K562 (cell line): ENCODE measurements around the gene ZNHIT6. TPM values are rescaled to one million over a fixed set of nuclear protein-coding genes. Genes with fewer than 3 reads are reported as not detected.
A peak's percentile ranks its signal among the peaks of the same experiment; 100 is the strongest.

Experiments
- ATAC-seq: fragments of 200-7000 bp; cut with Tn5 transposase; 3 replicates; pipeline ENCODE4 v1.9.1; 2020; ENCODE audit warnings: moderate library complexity
- BruUV-seq: library from RNA; stranded (reverse); fragments of 400-500 nt; replicated peaks from 2 replicates; lab custom pipeline; 2021; lab: Mats Ljungman, UMichigan
- CTCF ChIA-PET: fragments of 300-600 bp; formaldehyde crosslinking; extraction: SDS; loops from one replicate; lab custom pipeline; 2021; ENCODE audit warnings: low intra/inter-chr PET ratio; lab: Yijun Ruan, JAX
- POLR2A ChIA-PET: fragments of 300-600, 350-650 bp; sonication (Branson Sonifier 250); formaldehyde crosslinking; extraction: SDS; loops from one replicate; lab custom pipeline; 2021; ENCODE audit warnings: antibody characterized with exemption, inconsistent platforms; lab: Yijun Ruan, JAX
- DNase-seq, 4 experiments: peaks; one replicate each; pipeline versions ENCODE4 v3.0.0 to v3.0.0-alpha.2; 2011 to 2018; ENCODE audit warnings: low spot score in 3 of 4, mixed read lengths in 3 of 4; ENCODE audit errors: extremely low read depth in 1 of 4
- FAIRE-seq: peaks from 2 replicates; lab custom pipeline; 2011; peaks lifted over from hg19 to GRCh38; lab: Jason Lieb, UNC
- H2AFZ ChIP-seq: 2 replicates; pipeline ENCODE4 v1.6.0; 2011; ENCODE audit warnings: low read depth, low read length, control low read depth, inconsistent platforms
- H3K27ac ChIP-seq: fragments of 200-600 bp; 3 replicates; pipeline ENCODE4 v1.8.0; 2011; ENCODE audit warnings: low read depth, mild to moderate bottlenecking, control low read depth, inconsistent platforms, low read length, moderate library complexity, mixed read lengths; ENCODE audit errors: extremely low read depth
- H3K27me3 ChIP-seq, 2 experiments: fragments of 300-600 bp in 1 of 2; 2 replicates in 1 of 2; 3 replicates in 1 of 2; pipeline versions ENCODE4 v1.6.0 to v1.8.0; 2011; ENCODE audit warnings: inconsistent platforms in 2 of 2, low read length in 2 of 2, mild to moderate bottlenecking in 1 of 2, mixed read lengths in 1 of 2, moderate library complexity in 1 of 2; ENCODE audit not compliant: control insufficient read depth in 2 of 2, insufficient read depth in 2 of 2
- H3K36me3 ChIP-seq: fragments of 300-600 bp; 3 replicates; pipeline ENCODE4 v1.8.0; 2011; ENCODE audit warnings: mild to moderate bottlenecking, low read length, inconsistent platforms; ENCODE audit not compliant: control insufficient read depth, insufficient read depth
- H3K4me1 ChIP-seq, 2 experiments: fragments of 200-600 bp in 1 of 2; replicated peaks in 1 of 2; 2 replicates in 1 of 2; 3 replicates in 1 of 2; pipeline versions ENCODE4 v1.5.1 to v1.8.0; 2011; ENCODE audit warnings: inconsistent platforms in 2 of 2, low read length in 2 of 2, mild to moderate bottlenecking in 1 of 2, mixed read lengths in 1 of 2, moderate library complexity in 1 of 2; ENCODE audit not compliant: control insufficient read depth in 2 of 2, insufficient read depth in 2 of 2
- H3K4me2 ChIP-seq: 2 replicates; pipeline ENCODE4 v1.6.1; 2011; ENCODE audit warnings: low read length, control low read depth, inconsistent platforms, mixed read lengths; ENCODE audit not compliant: insufficient read depth
- H3K4me3 ChIP-seq: fragments of 200-600 bp; sonication (generic), shearing (Covaris generic); 2 replicates; pipeline ENCODE4 v1.5.1; 2016; ENCODE audit warnings: control low read depth, inconsistent platforms
- H3K79me2 ChIP-seq: fragments of 200-600 bp; 3 replicates; pipeline ENCODE4 v1.8.0; 2011; ENCODE audit warnings: low read length, inconsistent platforms; ENCODE audit not compliant: control insufficient read depth, insufficient read depth
- H3K9ac ChIP-seq, 2 experiments: 2 replicates each; pipeline versions ENCODE4 v1.6.0 to v1.6.1; 2011; ENCODE audit warnings: low read depth in 2 of 2, low read length in 2 of 2, control low read depth in 1 of 2, inconsistent platforms in 1 of 2, mild to moderate bottlenecking in 1 of 2, mixed read lengths in 1 of 2; ENCODE audit not compliant: insufficient read depth in 1 of 2
- H3K9me1 ChIP-seq: one replicate; pipeline ENCODE4 v1.6.0; 2011; ENCODE audit warnings: inconsistent platforms, mild to moderate bottlenecking, low read length, moderate library complexity; ENCODE audit not compliant: control insufficient read depth, insufficient read depth
- H3K9me3 ChIP-seq: replicated peaks from 2 replicates; pipeline ENCODE4 v1.5.1; 2011; ENCODE audit warnings: low read depth, low read length, inconsistent platforms; ENCODE audit not compliant: control insufficient read depth, insufficient read depth
- H4K20me1 ChIP-seq: replicated peaks from 2 replicates; pipeline ENCODE4 v1.6.1; 2011; ENCODE audit warnings: low read length, inconsistent platforms, mixed read lengths; ENCODE audit not compliant: control insufficient read depth, insufficient read depth
- C11orf30 ChIP-seq: fragments of 450-650 bp; IDR thresholded peaks from 2 replicates; pipeline ENCODE4 v1.6.1; 2016; ENCODE audit warnings: low read depth, mild to moderate bottlenecking
- MAFG ChIP-seq: fragments of 450-650 bp; conservative IDR thresholded peaks from 2 replicates; pipeline ENCODE4 v1.6.1; 2016; ENCODE audit warnings: missing genetic modification characterization, missing compliant biosample characterization
- PHTF2 ChIP-seq: fragments of 250-450 bp; sonication (Bioruptor Pico); IDR thresholded peaks from 2 replicates; pipeline ENCODE4 v1.5.0; 2021; ENCODE audit warnings: mild to moderate bottlenecking
- ZEB2 ChIP-seq: fragments of 450-650 bp; IDR thresholded peaks from 2 replicates; pipeline ENCODE4 v1.6.1; 2016
- ZNF316 ChIP-seq: fragments of 450-650 bp; IDR thresholded peaks from 2 replicates; pipeline ENCODE4 v1.6.1; 2016
- WGBS: fragments of 100-300 bp; shearing (Covaris generic); methylation state at CpG from one replicate; pipeline ENCODE4 v1.1.6; 2016; ENCODE audit warnings: low coverage, mixed read lengths; ENCODE audit not compliant: insufficient coverage; ENCODE audit errors: missing lambda C conversion rate; 5-methylcytosine and 5-hydroxymethylcytosine counted together
- in situ Hi-C: fragments of 300-500 bp; cut with MboI; formaldehyde crosslinking; loops from 4 replicates; pipeline ENCODE4 v1.15.0; 2018; ENCODE audit warnings: inconsistent platforms, mixed read lengths
- intact Hi-C: fragments of 100-400 bp; cut with micrococcal nuclease; formaldehyde crosslinking; loops from 2 replicates; pipeline ENCODE4 v1.14.2; 2022
- polyA plus RNA-seq, 8 experiments: library from polyadenylated mRNA; depleted of rRNA in 4 of 8; stranded (reverse) in 5 of 8; unstranded in 3 of 8; fragments of >200 nt; fragmentation: Nextera tagmentation in 2 of 8; fragmentation: Illumina TruSeq in 1 of 8; extraction: Ambion mirVana in 2 of 8; extraction: Trizol in 1 of 8; gene quantifications; 2 replicates each; pipeline versions ENCODE4 v1.2.1 to v1.2.3, GENCODE V29; 2011 to 2014; ENCODE audit warnings: inconsistent platforms in 1 of 8, missing spikeins in 1 of 8
- total RNA-seq, 7 experiments: library from RNA; depleted of rRNA in 6 of 7; stranded (reverse); fragments of >200 nt in 6 of 7; fragmentation: Illumina TruSeq in 2 of 7; extraction: Trizol in 2 of 7; gene quantifications; 2 replicates each; pipeline versions ENCODE4 v1.2.1 to v1.2.3, GENCODE V29; 2011 to 2021; ENCODE audit warnings: low replicate concordance in 1 of 7
- TF ChIP-seq, protein P1 (sequence below): fragments of 250-450 bp; sonication (Bioruptor Pico); IDR thresholded peaks from 2 replicates; pipeline ENCODE4 v1.9.0; 2021; ENCODE audit warnings: mild to moderate bottlenecking, inconsistent platforms

ZNHIT6 gene
- total and polyA plus RNA-seq, 9 of the 15 experiments (the other 6 are each of a cell fraction or from before 2014, with no cell fraction given), result 15.4 to 37.6 (median 21.7) TPM

DNA sequence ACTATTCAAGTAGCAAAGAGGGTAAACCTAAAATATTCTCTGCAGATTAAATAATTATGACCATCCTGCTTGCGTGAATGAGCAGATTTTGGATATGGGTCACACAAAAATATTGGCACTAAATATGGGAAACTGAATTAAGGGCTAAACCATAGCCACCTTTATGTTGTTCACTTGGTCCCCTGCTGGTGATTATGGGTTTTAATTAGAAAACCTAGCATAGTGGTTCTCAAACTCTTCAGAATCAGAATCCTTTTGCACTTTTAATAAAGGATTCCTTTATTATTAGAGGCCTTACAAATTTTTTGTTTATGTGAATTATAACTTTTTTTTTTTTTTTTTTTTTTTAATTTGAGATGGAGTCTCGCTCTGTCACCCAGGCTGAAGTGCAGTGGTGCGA, 38.5 kb upstream of the ZNHIT6 start:
- FAIRE-seq (no peak), DNase-seq (no peak)
- Histone ChIP-seq H4K20me1 (no peaks in the 10 kb centered on the region), H3K27ac (no peak overlapping the region), H3K9ac (no peak overlapping the region), H2AFZ (no peak overlapping the region), H3K4me2 (no peak overlapping the region), H3K4me3 (no peak overlapping the region), H3K4me1 (no peaks in the 10 kb centered on the region), H3K27me3 (no peaks in the 10 kb centered on the region), H3K36me3 (no peaks in the 10 kb centered on the region)
- intact Hi-C loops, result no loop called here
- BruUV-seq, result no TSS peak
- in situ Hi-C loops, result no loop called here
- TF ChIP-seq ZEB2 (no peak), PHTF2 (CRISPR knock-in tag) (no peak)
- TF ChIP-seq, all 486 proteins: peak for 0
- no peak for ATAC-seq
- POLR2A ChIA-PET, result interaction anchor here (0.6 kb wide), 1 partner anchor 798 kb away, joined by 4 read pairs; no protein-coding TSS in a partner anchor
- H3K9me3 ChIP-seq, result 0 out of 2 replicates have a peak, but pooled peaks cover 3% of the 10 kb centered on the region
- CTCF ChIA-PET, result no interaction called here
- H3K9me1 ChIP-seq, result no peaks in the 10 kb centered on the region
- WGBS, result 23% methylated on average over 2 of the region's 3 CpGs
- H3K79me2 ChIP-seq, result no peaks in the 10 kb centered on the region

- H3K4me3 ChIP-seq, result no peak overlapping the region
- ATAC-seq, result no peak
- H3K4me2 ChIP-seq, result no peak overlapping the region
- TF ChIP-seq, protein P1, sequence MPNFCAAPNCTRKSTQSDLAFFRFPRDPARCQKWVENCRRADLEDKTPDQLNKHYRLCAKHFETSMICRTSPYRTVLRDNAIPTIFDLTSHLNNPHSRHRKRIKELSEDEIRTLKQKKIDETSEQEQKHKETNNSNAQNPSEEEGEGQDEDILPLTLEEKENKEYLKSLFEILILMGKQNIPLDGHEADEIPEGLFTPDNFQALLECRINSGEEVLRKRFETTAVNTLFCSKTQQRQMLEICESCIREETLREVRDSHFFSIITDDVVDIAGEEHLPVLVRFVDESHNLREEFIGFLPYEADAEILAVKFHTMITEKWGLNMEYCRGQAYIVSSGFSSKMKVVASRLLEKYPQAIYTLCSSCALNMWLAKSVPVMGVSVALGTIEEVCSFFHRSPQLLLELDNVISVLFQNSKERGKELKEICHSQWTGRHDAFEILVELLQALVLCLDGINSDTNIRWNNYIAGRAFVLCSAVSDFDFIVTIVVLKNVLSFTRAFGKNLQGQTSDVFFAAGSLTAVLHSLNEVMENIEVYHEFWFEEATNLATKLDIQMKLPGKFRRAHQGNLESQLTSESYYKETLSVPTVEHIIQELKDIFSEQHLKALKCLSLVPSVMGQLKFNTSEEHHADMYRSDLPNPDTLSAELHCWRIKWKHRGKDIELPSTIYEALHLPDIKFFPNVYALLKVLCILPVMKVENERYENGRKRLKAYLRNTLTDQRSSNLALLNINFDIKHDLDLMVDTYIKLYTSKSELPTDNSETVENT (CRISPR knock-in tag), result no peak
- TF ChIP-seq PHTF2 (CRISPR knock-in tag) (no peak), C11orf30 (peak; percentile 27; the same call in 1 of the 2 replicates), ZNF316 (peak; percentile 57), MAFG (tag) (0 out of 2 replicates have a peak, but pooled peaks have one; percentile 12)
- TF ChIP-seq, all 486 proteins: peak for 3
- BruUV-seq, result no TSS peak
- Histone ChIP-seq H3K27me3 (no peaks in the 10 kb centered on the region), H3K27ac (no peak overlapping the region), H3K9me1 (no peaks in the 10 kb centered on the region), H3K79me2 (no peaks in the 10 kb centered on the region), H3K9ac (no peak overlapping the region), H4K20me1 (no peaks in the 10 kb centered on the region), H3K36me3 (no peaks in the 10 kb centered on the region), H3K9me3 (0 out of 2 replicates have a peak, but pooled peaks cover 3% of the 10 kb centered on the region), H3K4me1 (no peaks in the 10 kb centered on the region), H2AFZ (no peak overlapping the region)
- WGBS, result 0% methylated on average over 3 of the region's 3 CpGs
- no peak for DNase-seq
- in situ Hi-C loops, result no loop called here
- ChIA-PET POLR2A (no interaction called here), CTCF (no interaction called here)
- no peak for FAIRE-seq
- intact Hi-C loops, result no loop called here
These were observed 35.6 kb upstream of the ZNHIT6 start for GRCh38 chr1:85743814-85744213.
